Kidney (tissue), 14 donors: Measurements from ENCODE around the gene DTNBP1. TPM values are rescaled to one million over a fixed set of nuclear protein-coding genes. Genes with fewer than 3 reads are reported as not detected.

ENCODE experiments used
- DNase-seq, 5 donors: peaks; one replicate each; pipeline ENCODE4 v3.0.0-alpha.2; 2013 to 2020
- FAIRE-seq: peaks from 2 replicates; lab custom pipeline; 2012; peaks lifted over from hg19 to GRCh38; lab: Jason Lieb, UNC
- H3K27ac ChIP-seq, 2 donors: one replicate each; pipeline ENCODE4 v1.7.0; 2013; ENCODE audit warnings: low read depth in 2 of 2, low read length in 2 of 2, inconsistent platforms in 1 of 2
- H3K27me3 ChIP-seq: one replicate; pipeline ENCODE4 v1.7.1; 2013; ENCODE audit warnings: low read length, inconsistent platforms; ENCODE audit not compliant: control insufficient read depth, insufficient read depth
- H3K36me3 ChIP-seq, 3 donors: one replicate each; pipeline versions ENCODE4 v1.7.0 to v1.7.1; 2013; ENCODE audit warnings: low read length in 3 of 3, control low read depth in 1 of 3, inconsistent platforms in 1 of 3; ENCODE audit not compliant: insufficient read depth in 3 of 3, control insufficient read depth in 2 of 3
- H3K4me1 ChIP-seq, 3 donors: one replicate each; pipeline versions ENCODE4 v1.7.0 to v1.7.1; 2013; ENCODE audit warnings: low read length in 3 of 3, inconsistent platforms in 1 of 3, low read depth in 1 of 3; ENCODE audit not compliant: control insufficient read depth in 2 of 3, insufficient read depth in 2 of 3
- H3K4me3 ChIP-seq, 3 donors: one replicate each; pipeline versions ENCODE4 v1.7.0 to v1.8.1; 2013; ENCODE audit warnings: low read length in 3 of 3, control low read depth in 1 of 3, inconsistent platforms in 1 of 3
- H3K9ac ChIP-seq, 3 donors: one replicate each; pipeline versions ENCODE4 v1.7.0 to v1.7.1; 2013; ENCODE audit warnings: low read length in 3 of 3, control low read depth in 1 of 3, inconsistent platforms in 1 of 3
- H3K9me3 ChIP-seq, 3 donors: one replicate each; pipeline versions ENCODE4 v1.7.0 to v1.7.1; 2013; ENCODE audit warnings: low read length in 3 of 3, control low read depth in 1 of 3, inconsistent platforms in 1 of 3; ENCODE audit not compliant: control insufficient read depth in 2 of 3, insufficient read depth in 1 of 3
- intact Hi-C: fragments of 100-400 bp; cut with DNase I; formaldehyde crosslinking; loops from one replicate; pipeline ENCODE4 v1.11.1; 2022
- polyA plus RNA-seq: library from polyadenylated mRNA; stranded (reverse); fragments of 350-450 nt; fragmentation: Illumina TruSeq; extraction: RNeasy Lipid Tissue Mini Kit (QIAGEN cat#74804); gene quantifications from one replicate; pipeline ENCODE4 v1.2.3, GENCODE V29; 2014; ENCODE audit warnings: low read depth, low replicate concordance; ENCODE audit not compliant: insufficient read depth
- total RNA-seq: library from RNA; stranded (reverse); fragmentation: NEBNext Ultra II Directional; extraction: Animal tissue kit (Norgen Biotek cat#: 25700); gene quantifications from one replicate; pipeline ENCODE4 v1.2.1, GENCODE V29; 2021
- TF ChIP-seq, protein P1 (sequence below): IDR thresholded peaks from 3 replicates; pipeline ENCODE4 v1.5.1; 2012; ENCODE audit warnings: mild to moderate bottlenecking, moderate library complexity, borderline replicate concordance; ENCODE audit not compliant: insufficient read depth; ENCODE audit errors: extremely low read depth
- donor health status: control.
- donor health status: control.
- donor health status: control.
- donor health status: control.
- donor health status: control.
- donor health status: DM: yes; HTN: yes; CAD: no.
- donor health status: Normal renal cell carcinoma (clear cell type).

The DTNBP1 gene
- total and polyA plus RNA-seq, 2 donors from 2014 or later: 25.2 to 36.2 TPM

DNA sequence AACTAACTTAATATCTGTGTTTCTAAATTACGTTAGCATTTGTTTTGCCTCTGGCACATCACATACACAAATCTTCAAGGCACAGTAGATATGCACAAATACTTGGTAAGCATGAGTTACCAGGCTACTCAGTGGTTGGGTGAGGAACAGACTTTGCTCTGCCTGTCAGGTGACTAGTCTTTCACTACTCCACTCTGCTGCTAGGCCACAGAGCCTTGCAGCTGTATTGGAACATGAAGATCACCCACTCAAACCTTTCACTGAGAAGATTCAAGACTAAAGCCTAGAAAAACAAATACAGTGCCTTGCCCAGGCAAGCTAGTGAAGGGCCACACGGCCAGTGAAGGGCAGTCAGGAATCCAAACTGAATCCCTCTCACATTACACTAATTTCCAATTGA, 47.0 kb downstream of the DTNBP1 start:
- H3K9me3 ChIP-seq: peaks cover 0 to 4% (median 0%) of the 10 kb centered on the region in 3 donors
- intact Hi-C loops: no loop called here
- H3K4me1 ChIP-seq: peaks cover 2 to 15% (median 9%) of the 10 kb centered on the region in 3 donors
- H3K9ac ChIP-seq: peak overlapping the region in 1 of 3 donors; percentile 0
- no peaks in the 10 kb centered on the region for H3K27me3 ChIP-seq
- DNase-seq (peak in 2 of 5 donors; percentile 22 to 54), FAIRE-seq (no peak)
- H3K4me3 ChIP-seq: no peak overlapping the region
- H3K36me3 ChIP-seq: peaks cover 0 to 5% (median 0%) of the 10 kb centered on the region in 3 donors
- H3K27ac ChIP-seq: peak overlapping the region; percentile 5 to 35
- TF ChIP-seq, protein P1, sequence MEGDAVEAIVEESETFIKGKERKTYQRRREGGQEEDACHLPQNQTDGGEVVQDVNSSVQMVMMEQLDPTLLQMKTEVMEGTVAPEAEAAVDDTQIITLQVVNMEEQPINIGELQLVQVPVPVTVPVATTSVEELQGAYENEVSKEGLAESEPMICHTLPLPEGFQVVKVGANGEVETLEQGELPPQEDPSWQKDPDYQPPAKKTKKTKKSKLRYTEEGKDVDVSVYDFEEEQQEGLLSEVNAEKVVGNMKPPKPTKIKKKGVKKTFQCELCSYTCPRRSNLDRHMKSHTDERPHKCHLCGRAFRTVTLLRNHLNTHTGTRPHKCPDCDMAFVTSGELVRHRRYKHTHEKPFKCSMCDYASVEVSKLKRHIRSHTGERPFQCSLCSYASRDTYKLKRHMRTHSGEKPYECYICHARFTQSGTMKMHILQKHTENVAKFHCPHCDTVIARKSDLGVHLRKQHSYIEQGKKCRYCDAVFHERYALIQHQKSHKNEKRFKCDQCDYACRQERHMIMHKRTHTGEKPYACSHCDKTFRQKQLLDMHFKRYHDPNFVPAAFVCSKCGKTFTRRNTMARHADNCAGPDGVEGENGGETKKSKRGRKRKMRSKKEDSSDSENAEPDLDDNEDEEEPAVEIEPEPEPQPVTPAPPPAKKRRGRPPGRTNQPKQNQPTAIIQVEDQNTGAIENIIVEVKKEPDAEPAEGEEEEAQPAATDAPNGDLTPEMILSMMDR: no peak

DNA sequence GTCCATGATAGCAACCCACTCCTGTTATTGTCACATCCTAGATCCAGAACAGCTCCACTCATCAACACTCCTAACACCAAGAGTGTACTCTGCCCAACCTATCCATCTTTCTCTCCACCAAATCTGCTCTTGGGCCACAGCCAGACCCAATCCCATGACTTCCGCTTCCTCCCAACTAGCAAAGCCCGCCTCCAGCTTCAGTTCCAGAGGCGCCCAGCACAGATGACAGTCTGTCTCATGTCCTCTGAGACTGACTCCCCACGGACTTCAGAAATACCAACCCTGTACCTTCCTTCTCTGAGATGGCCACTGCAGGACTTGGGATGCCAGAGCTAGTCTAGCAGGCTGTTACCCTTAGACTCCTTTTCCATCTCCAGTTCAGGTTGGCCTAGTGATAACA, 48.6 kb downstream of the DTNBP1 start:
- FAIRE-seq (no peak), DNase-seq (no peak)
- intact Hi-C loops: no loop called here
- Histone ChIP-seq H3K9ac (no peak overlapping the region), H3K4me1 (peaks cover 2 to 11% (median 9%) of the 10 kb centered on the region in 3 donors), H3K27ac (no peak overlapping the region), H3K9me3 (peaks cover 0 to 4% (median 0%) of the 10 kb centered on the region in 3 donors), H3K27me3 (no peaks in the 10 kb centered on the region), H3K4me3 (no peak overlapping the region), H3K36me3 (peaks cover 0 to 5% (median 3%) of the 10 kb centered on the region in 3 donors)
- TF ChIP-seq, protein P1: no peak

DNA sequence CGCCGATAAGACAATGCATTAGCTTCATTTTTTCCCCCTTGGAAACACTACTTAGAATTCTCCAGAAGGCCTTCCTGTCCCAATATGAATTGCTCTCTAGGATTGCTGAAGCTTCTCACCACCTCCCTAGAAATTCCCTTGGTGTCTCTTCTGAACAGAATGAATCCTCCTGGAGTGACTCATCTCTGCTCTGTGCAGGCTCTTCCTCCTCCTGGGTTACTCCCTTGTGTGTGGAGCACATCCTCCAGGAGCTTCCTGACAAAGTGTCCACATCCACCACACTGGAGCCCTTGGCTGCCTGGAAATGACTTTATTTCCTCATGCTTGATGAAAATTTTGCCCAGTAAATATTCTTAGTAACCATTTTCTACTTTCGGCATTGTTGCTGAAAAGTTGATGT, 54.4 kb downstream of the DTNBP1 start:
- TF ChIP-seq, protein P1: no peak
- Histone ChIP-seq H3K27ac (no peak overlapping the region), H3K36me3 (peaks cover 0 to 5% (median 3%) of the 10 kb centered on the region in 3 donors), H3K9me3 (peaks cover 0 to 4% (median 0%) of the 10 kb centered on the region in 3 donors), H3K4me3 (no peak overlapping the region), H3K9ac (no peak overlapping the region), H3K4me1 (no peaks in the 10 kb centered on the region), H3K27me3 (no peaks in the 10 kb centered on the region)
- FAIRE-seq: no peak
- no peak for DNase-seq
- intact Hi-C loops: no loop called here

DNA sequence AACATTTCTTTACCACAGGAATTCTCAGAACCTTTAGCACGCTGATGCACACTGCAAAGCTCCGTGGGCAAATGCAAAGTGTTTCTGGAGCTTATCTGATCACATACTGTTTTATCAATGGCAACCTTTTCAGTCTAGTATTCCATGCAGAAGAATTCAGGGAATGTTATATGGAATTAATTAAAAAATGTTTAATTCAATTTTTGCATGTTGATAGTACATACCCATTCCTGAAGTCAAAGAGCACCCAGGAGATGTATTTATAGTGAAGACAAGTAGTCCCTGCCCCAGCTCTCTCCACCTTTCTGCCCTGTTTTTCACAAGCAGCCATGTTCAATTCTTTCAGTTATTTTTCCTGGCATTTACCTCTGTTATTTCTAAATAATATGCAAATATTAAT, 55.2 kb downstream of the DTNBP1 start:
- peaks cover 0 to 5% (median 3%) of the 10 kb centered on the region in 3 donors for H3K36me3 ChIP-seq
- no peak overlapping the region for H3K4me3 ChIP-seq
- no peaks in the 10 kb centered on the region for H3K27me3 ChIP-seq
- TF ChIP-seq, protein P1: no peak
- no peak for FAIRE-seq
- intact Hi-C loops: no loop called here
- no peak overlapping the region for H3K27ac ChIP-seq
- DNase-seq: no peak
- H3K4me1 ChIP-seq: no peaks in the 10 kb centered on the region
- no peak overlapping the region for H3K9ac ChIP-seq
- peaks cover 0 to 4% (median 0%) of the 10 kb centered on the region in 3 donors for H3K9me3 ChIP-seq
